ENCODE measurements around the gene TULP4.

TULP4 gene

GRCh38 chr6:158419339-158419909, 107.2 kb downstream of the TULP4 start:
- no peak for DNase-seq (ENCODE audit: low spot score)

GRCh38 chr6:158421381-158421780, 109.1 kb downstream of the TULP4 start:
- no peak for DNase-seq (ENCODE audit: low spot score)

GRCh38 chr6:158422629-158423238, 110.5 kb downstream of the TULP4 start:
- DNase-seq (ENCODE audit: low spot score) = no peak

- no peak for DNase-seq (ENCODE audit: low spot score)
These were observed 118.8 kb downstream of the TULP4 start for GRCh38 chr6:158431036-158431435.

GRCh38 chr6:158431560-158431959, 119.3 kb downstream of the TULP4 start:
- no peak for DNase-seq (ENCODE audit: low spot score)

- no peak for DNase-seq (ENCODE audit: low spot score)
These were observed 125.3 kb downstream of the TULP4 start for GRCh38 chr6:158437571-158437970.

GRCh38 chr6:158438226-158438625, 126.0 kb downstream of the TULP4 start:
- DNase-seq (ENCODE audit: low spot score) = no peak

- no peak for DNase-seq (ENCODE audit: low spot score)
These were observed 127.0 kb downstream of the TULP4 start for GRCh38 chr6:158439255-158439654.

- DNase-seq (ENCODE audit: low spot score) = no peak
These were observed 129.5 kb downstream of the TULP4 start for GRCh38 chr6:158441716-158442215.

GRCh38 chr6:158442306-158442705, 130.0 kb downstream of the TULP4 start:
- DNase-seq (ENCODE audit: low spot score) = no peak

GRCh38 chr6:158445426-158446085, 133.3 kb downstream of the TULP4 start:
- DNase-seq (ENCODE audit: low spot score) = no peak

- no peak for DNase-seq (ENCODE audit: low spot score)
These were observed 136.6 kb downstream of the TULP4 start for GRCh38 chr6:158448856-158449255.

- no peak for DNase-seq (ENCODE audit: low spot score)
These were observed 139.9 kb downstream of the TULP4 start for GRCh38 chr6:158452191-158452590.

GRCh38 chr6:158457131-158457530, 144.9 kb downstream of the TULP4 start:
- DNase-seq (ENCODE audit: low spot score) = no peak

- no peak for DNase-seq (ENCODE audit: low spot score)
These were observed 145.5 kb downstream of the TULP4 start for GRCh38 chr6:158457616-158458278.

GRCh38 chr6:158459726-158460125, 147.5 kb downstream of the TULP4 start:
- DNase-seq (ENCODE audit: low spot score) = no peak

- DNase-seq (ENCODE audit: low spot score) = no peak
These were observed 148.4 kb downstream of the TULP4 start for GRCh38 chr6:158460602-158461169.

- DNase-seq (ENCODE audit: low spot score) = no peak
These were observed 149.7 kb downstream of the TULP4 start for GRCh38 chr6:158461954-158462353.

GRCh38 chr6:158464483-158464882, 152.2 kb downstream of the TULP4 start:
- no peak for DNase-seq (ENCODE audit: low spot score)

GRCh38 chr6:158465257-158465656, 153.0 kb downstream of the TULP4 start:
- DNase-seq (ENCODE audit: low spot score) = no peak

- DNase-seq (ENCODE audit: low spot score) = no peak
These were observed 153.5 kb downstream of the TULP4 start for GRCh38 chr6:158465747-158466146.

GRCh38 chr6:158467923-158468322, 155.7 kb downstream of the TULP4 start:
- no peak for DNase-seq (ENCODE audit: low spot score)

- DNase-seq (ENCODE audit: low spot score) = no peak
These were observed 156.4 kb downstream of the TULP4 start for GRCh38 chr6:158468666-158469065.
